HG02938 (cell line): ENCODE data around the gene EPC1.
A peak's percentile ranks its signal among the peaks of the same experiment; 100 is the strongest.

Experiments used
- ATAC-seq: cut with Tn5 transposase; IDR thresholded peaks from one replicate; pipeline ENCODE4 v1.9.1; 2021; ENCODE audit warnings: mild to moderate bottlenecking, moderate library complexity; ENCODE audit not compliant: unreplicated experiment

EPC1 gene

GRCh38 chr10:32298075-32298812 lies 48.7 kb downstream of the EPC1 start:
- no peak for ATAC-seq

- no peak for ATAC-seq
Observed at GRCh38 chr10:32295027-32295426, 51.9 kb downstream of the EPC1 start.

GRCh38 chr10:32293581-32293980 lies 53.4 kb downstream of the EPC1 start:
- ATAC-seq = no peak

- ATAC-seq = no peak
Observed at GRCh38 chr10:32279795-32280194, 67.2 kb downstream of the EPC1 start.

- ATAC-seq = no peak
Observed at GRCh38 chr10:32273336-32273735, 73.6 kb downstream of the EPC1 start.

- no peak for ATAC-seq
Observed at GRCh38 chr10:32271617-32272016, 75.3 kb downstream of the EPC1 start.

GRCh38 chr10:32269343-32270100 lies 77.4 kb downstream of the EPC1 start:
- no peak for ATAC-seq

GRCh38 chr10:32268788-32269187 lies 78.2 kb downstream of the EPC1 start:
- ATAC-seq = no peak

GRCh38 chr10:32266979-32267378 lies 80.0 kb downstream of the EPC1 start:
- ATAC-seq = no peak

GRCh38 chr10:32266566-32266965 lies 80.4 kb downstream of the EPC1 start:
- no peak for ATAC-seq

GRCh38 chr10:32265756-32266155 lies 81.2 kb downstream of the EPC1 start:
- ATAC-seq = no peak

- no peak for ATAC-seq
Observed at GRCh38 chr10:32263300-32263699, 83.7 kb downstream of the EPC1 start.

GRCh38 chr10:32259551-32259950 lies 87.4 kb downstream of the EPC1 start:
- no peak for ATAC-seq

GRCh38 chr10:32256613-32257437 lies 90.1 kb downstream of the EPC1 start:
- no peak for ATAC-seq

GRCh38 chr10:32253821-32254220 lies 93.1 kb downstream of the EPC1 start:
- no peak for ATAC-seq

- ATAC-seq = no peak
Observed at GRCh38 chr10:32253276-32253675, 93.7 kb downstream of the EPC1 start.

- peak; percentile 58 for ATAC-seq
Observed at GRCh38 chr10:32250489-32250888, 96.5 kb downstream of the EPC1 start.

- ATAC-seq = no peak
Observed at GRCh38 chr10:32246685-32247084, 100.3 kb downstream of the EPC1 start.

- no peak for ATAC-seq
Observed at GRCh38 chr10:32245760-32246159, 101.2 kb downstream of the EPC1 start.

GRCh38 chr10:32244421-32245207 lies 102.3 kb downstream of the EPC1 start:
- ATAC-seq = no peak

- no peak for ATAC-seq
Observed at GRCh38 chr10:32244011-32244410, 102.9 kb downstream of the EPC1 start.
